ENCODE measurements around the gene FAM241B.

The FAM241B gene

GRCh38 chr10:69620625-69621024, 9.4 kb upstream of the FAM241B start:
- Histone ChIP-seq H3K4me3 (ENCODE audit: low read depth, low read length) (no peak overlapping the region), H3K27me3 (ENCODE audit: control insufficient read depth, insufficient read depth, low read length) (peaks cover 4% of the 10 kb centered on the region), H3K9me3 (ENCODE audit: control insufficient read depth, insufficient read depth, low read length) (no peaks in the 10 kb centered on the region), H3K9ac (ENCODE audit: low read depth, low read length) (no peak overlapping the region), H3K4me1 (ENCODE audit: control insufficient read depth, insufficient read depth, low read length) (no peaks in the 10 kb centered on the region), H3K36me3 (ENCODE audit: control insufficient read depth, insufficient read depth, low read length) (no peaks in the 10 kb centered on the region)

- Histone ChIP-seq H3K27me3 (ENCODE audit: control insufficient read depth, insufficient read depth, low read length) (peaks cover 30% of the 10 kb centered on the region), H3K4me3 (ENCODE audit: low read depth, low read length) (no peak overlapping the region), H3K9ac (ENCODE audit: low read depth, low read length) (no peak overlapping the region), H3K9me3 (ENCODE audit: control insufficient read depth, insufficient read depth, low read length) (no peaks in the 10 kb centered on the region), H3K4me1 (ENCODE audit: control insufficient read depth, insufficient read depth, low read length) (no peaks in the 10 kb centered on the region), H3K36me3 (ENCODE audit: control insufficient read depth, insufficient read depth, low read length) (no peaks in the 10 kb centered on the region)
Observed at GRCh38 chr10:69624245-69624786, 5.7 kb upstream of the FAM241B start.

- Histone ChIP-seq H3K9me3 (ENCODE audit: control insufficient read depth, insufficient read depth, low read length) (no peaks in the 10 kb centered on the region), H3K4me3 (ENCODE audit: low read depth, low read length) (no peak overlapping the region), H3K4me1 (ENCODE audit: control insufficient read depth, insufficient read depth, low read length) (peaks cover 3% of the 10 kb centered on the region), H3K9ac (ENCODE audit: low read depth, low read length) (no peak overlapping the region), H3K36me3 (ENCODE audit: control insufficient read depth, insufficient read depth, low read length) (no peaks in the 10 kb centered on the region), H3K27me3 (ENCODE audit: control insufficient read depth, insufficient read depth, low read length) (peaks cover 47% of the 10 kb centered on the region)
Observed at GRCh38 chr10:69626826-69627225, 3.2 kb upstream of the FAM241B start.

GRCh38 chr10:69628891-69629290, 1.2 kb upstream of the FAM241B start:
- Histone ChIP-seq H3K27me3 (ENCODE audit: control insufficient read depth, insufficient read depth, low read length) (peaks cover 47% of the 10 kb centered on the region), H3K4me3 (ENCODE audit: low read depth, low read length) (no peak overlapping the region), H3K9me3 (ENCODE audit: control insufficient read depth, insufficient read depth, low read length) (no peaks in the 10 kb centered on the region), H3K36me3 (ENCODE audit: control insufficient read depth, insufficient read depth, low read length) (peaks cover 11% of the 10 kb centered on the region), H3K4me1 (ENCODE audit: control insufficient read depth, insufficient read depth, low read length) (peaks cover 3% of the 10 kb centered on the region), H3K9ac (ENCODE audit: low read depth, low read length) (no peak overlapping the region)

GRCh38 chr10:69629519-69629896, 539 bp upstream of the FAM241B start:
- Histone ChIP-seq H3K36me3 (ENCODE audit: control insufficient read depth, insufficient read depth, low read length) (peaks cover 11% of the 10 kb centered on the region), H3K4me1 (ENCODE audit: control insufficient read depth, insufficient read depth, low read length) (peaks cover 3% of the 10 kb centered on the region), H3K27me3 (ENCODE audit: control insufficient read depth, insufficient read depth, low read length) (peaks cover 47% of the 10 kb centered on the region), H3K4me3 (ENCODE audit: low read depth, low read length) (peak overlapping the region; percentile 74), H3K9ac (ENCODE audit: low read depth, low read length) (no peak overlapping the region), H3K9me3 (ENCODE audit: control insufficient read depth, insufficient read depth, low read length) (no peaks in the 10 kb centered on the region)

- Histone ChIP-seq H3K9ac (ENCODE audit: low read depth, low read length) (peak overlapping the region; percentile 41), H3K9me3 (ENCODE audit: control insufficient read depth, insufficient read depth, low read length) (no peaks in the 10 kb centered on the region), H3K27me3 (ENCODE audit: control insufficient read depth, insufficient read depth, low read length) (peaks cover 45% of the 10 kb centered on the region), H3K4me1 (ENCODE audit: control insufficient read depth, insufficient read depth, low read length) (peaks cover 3% of the 10 kb centered on the region), H3K36me3 (ENCODE audit: control insufficient read depth, insufficient read depth, low read length) (peaks cover 17% of the 10 kb centered on the region), H3K4me3 (ENCODE audit: low read depth, low read length) (peak overlapping the region; percentile 74)
Observed at GRCh38 chr10:69630651-69631400, 779 bp downstream of the FAM241B start.

- peaks cover 17% of the 10 kb centered on the region for H3K36me3 ChIP-seq (ENCODE audit: control insufficient read depth, insufficient read depth, low read length)
- H3K4me3 ChIP-seq (ENCODE audit: low read depth, low read length), result no peak overlapping the region
- peaks cover 44% of the 10 kb centered on the region for H3K27me3 ChIP-seq (ENCODE audit: control insufficient read depth, insufficient read depth, low read length)
- peaks cover 3% of the 10 kb centered on the region for H3K4me1 ChIP-seq (ENCODE audit: control insufficient read depth, insufficient read depth, low read length)
- H3K9ac ChIP-seq (ENCODE audit: low read depth, low read length), result no peak overlapping the region
- H3K9me3 ChIP-seq (ENCODE audit: control insufficient read depth, insufficient read depth, low read length), result no peaks in the 10 kb centered on the region
Observed at GRCh38 chr10:69631566-69631965, 1.5 kb downstream of the FAM241B start.

- Histone ChIP-seq H3K4me1 (ENCODE audit: control insufficient read depth, insufficient read depth, low read length) (peaks cover 8% of the 10 kb centered on the region), H3K9me3 (ENCODE audit: control insufficient read depth, insufficient read depth, low read length) (no peaks in the 10 kb centered on the region), H3K4me3 (ENCODE audit: low read depth, low read length) (no peak overlapping the region), H3K36me3 (ENCODE audit: control insufficient read depth, insufficient read depth, low read length) (peaks cover 17% of the 10 kb centered on the region), H3K27me3 (ENCODE audit: control insufficient read depth, insufficient read depth, low read length) (peaks cover 33% of the 10 kb centered on the region), H3K9ac (ENCODE audit: low read depth, low read length) (no peak overlapping the region)
Observed at GRCh38 chr10:69632516-69633199, 2.6 kb downstream of the FAM241B start.

- H3K27me3 ChIP-seq (ENCODE audit: control insufficient read depth, insufficient read depth, low read length), result peaks cover 20% of the 10 kb centered on the region
- no peak overlapping the region for H3K9ac ChIP-seq (ENCODE audit: low read depth, low read length)
- no peak overlapping the region for H3K4me3 ChIP-seq (ENCODE audit: low read depth, low read length)
- peaks cover 8% of the 10 kb centered on the region for H3K4me1 ChIP-seq (ENCODE audit: control insufficient read depth, insufficient read depth, low read length)
- H3K36me3 ChIP-seq (ENCODE audit: control insufficient read depth, insufficient read depth, low read length), result peaks cover 17% of the 10 kb centered on the region
- no peaks in the 10 kb centered on the region for H3K9me3 ChIP-seq (ENCODE audit: control insufficient read depth, insufficient read depth, low read length)
Observed at GRCh38 chr10:69633673-69634635, 3.9 kb downstream of the FAM241B start.

GRCh38 chr10:69634759-69635425, 4.8 kb downstream of the FAM241B start:
- Histone ChIP-seq H3K9me3 (ENCODE audit: control insufficient read depth, insufficient read depth, low read length) (no peaks in the 10 kb centered on the region), H3K4me1 (ENCODE audit: control insufficient read depth, insufficient read depth, low read length) (peaks cover 6% of the 10 kb centered on the region), H3K9ac (ENCODE audit: low read depth, low read length) (no peak overlapping the region), H3K4me3 (ENCODE audit: low read depth, low read length) (no peak overlapping the region), H3K36me3 (ENCODE audit: control insufficient read depth, insufficient read depth, low read length) (peaks cover 17% of the 10 kb centered on the region), H3K27me3 (ENCODE audit: control insufficient read depth, insufficient read depth, low read length) (peaks cover 12% of the 10 kb centered on the region)
